Keratinocyte (primary cell): ENCODE results near the gene HOXD11. TPM values are rescaled to one million over a fixed set of nuclear protein-coding genes. Genes with fewer than 3 reads are reported as not detected.

Source experiments
- DNase-seq: peaks from one replicate; pipeline ENCODE4 v3.0.0-alpha.2; 2011; ENCODE audit warnings: low read depth, missing footprints, low spot score
- FAIRE-seq: peaks from 2 replicates; lab custom pipeline; 2011; peaks lifted over from hg19 to GRCh38; lab: Jason Lieb, UNC
- H2AFZ ChIP-seq: 2 replicates; pipeline ENCODE4 v1.6.0; 2012; ENCODE audit warnings: low read length, control low read depth, inconsistent platforms; ENCODE audit not compliant: control insufficient read depth
- H3K27ac ChIP-seq: 2 replicates; pipeline ENCODE4 v1.5.1; 2011; ENCODE audit warnings: low read length; ENCODE audit not compliant: control insufficient read depth, insufficient read depth
- H3K27me3 ChIP-seq: 3 replicates; pipeline ENCODE4 v1.6.0; 2011; ENCODE audit warnings: low read length; ENCODE audit not compliant: control insufficient read depth, insufficient read depth; ENCODE audit errors: extremely low read depth
- H3K36me3 ChIP-seq, 2 experiments: 2 replicates in 1 of 2; 3 replicates in 1 of 2; pipeline ENCODE4 v1.5.1; 2011; ENCODE audit warnings: low read length in 2 of 2, mild to moderate bottlenecking in 1 of 2; ENCODE audit not compliant: control insufficient read depth in 2 of 2, insufficient read depth in 2 of 2; ENCODE audit errors: extremely low read depth in 1 of 2
- H3K4me1 ChIP-seq: 3 replicates; pipeline ENCODE4 v1.5.1; 2011; ENCODE audit warnings: low read length; ENCODE audit not compliant: control insufficient read depth, insufficient read depth; ENCODE audit errors: extremely low read depth
- H3K4me2 ChIP-seq: 3 replicates; pipeline ENCODE4 v1.6.0; 2011; ENCODE audit warnings: low read depth, low read length; ENCODE audit not compliant: control insufficient read depth, insufficient read depth; ENCODE audit errors: extremely low read depth
- H3K4me3 ChIP-seq, 3 experiments: fragments of 200-600 bp in 1 of 3; sonication (generic) in 1 of 3; 2 replicates in 2 of 3; 3 replicates in 1 of 3; pipeline ENCODE4 v1.5.1; 2011 to 2016; ENCODE audit warnings: low read length in 3 of 3, mild to moderate bottlenecking in 3 of 3, control low read depth in 2 of 3, inconsistent platforms in 1 of 3, low read depth in 1 of 3, mixed read lengths in 1 of 3, mixed run types in 1 of 3, moderate library complexity in 1 of 3; ENCODE audit not compliant: control insufficient read depth in 2 of 3, insufficient read depth in 2 of 3; ENCODE audit errors: extremely low read depth in 1 of 3
- H3K79me2 ChIP-seq: 2 replicates; pipeline ENCODE4 v1.6.0; 2012; ENCODE audit warnings: low read length; ENCODE audit not compliant: control insufficient read depth, insufficient read depth
- H3K9ac ChIP-seq: 3 replicates; pipeline ENCODE4 v1.6.0; 2011; ENCODE audit warnings: low read length; ENCODE audit not compliant: control insufficient read depth, insufficient read depth; ENCODE audit errors: extremely low read depth
- H3K9me1 ChIP-seq: 3 replicates; pipeline ENCODE4 v1.6.0; 2011; ENCODE audit warnings: low read length; ENCODE audit not compliant: control insufficient read depth, insufficient read depth; ENCODE audit errors: extremely low read depth
- H3K9me3 ChIP-seq: 2 replicates; pipeline ENCODE4 v1.5.1; 2012; ENCODE audit warnings: low read depth, low read length; ENCODE audit not compliant: control insufficient read depth
- H4K20me1 ChIP-seq: 3 replicates; pipeline ENCODE4 v1.6.0; 2011; ENCODE audit warnings: low read length; ENCODE audit not compliant: control insufficient read depth, insufficient read depth; ENCODE audit errors: extremely low read depth
- CTCF ChIP-seq, 3 experiments: IDR thresholded peaks in 1 of 3; conservative IDR thresholded peaks in 1 of 3; optimal IDR thresholded peaks in 1 of 3; 2 replicates in 2 of 3; 3 replicates in 1 of 3; pipeline versions ENCODE3 to v1.5.1; 2011; ENCODE audit warnings: low read length in 3 of 3, mild to moderate bottlenecking in 3 of 3, moderate library complexity in 2 of 3, control low read depth in 1 of 3, inconsistent platforms in 1 of 3; ENCODE audit not compliant: insufficient read depth in 2 of 3; ENCODE audit errors: extremely low read depth in 1 of 3
- EZH2 ChIP-seq: IDR thresholded peaks from one replicate; pipeline ENCODE4 v1.6.1; 2012; ENCODE audit warnings: inconsistent platforms, mild to moderate bottlenecking, low read length, moderate library complexity
- dilution Hi-C: fragments of 300-500 bp; cut with MboI; formaldehyde crosslinking; loops from one replicate; pipeline ENCODE4 v1.7.0; 2020; ENCODE audit warnings: low sequenced_read_pairs; ENCODE audit not compliant: extremely low pct_ligation_motif_present
- polyA plus RNA-seq, 5 experiments: library from polyadenylated mRNA; depleted of rRNA in 3 of 5; stranded (reverse) in 3 of 5; stranded (forward) in 1 of 5; unstranded in 1 of 5; fragments of >200 nt; gene quantifications; 1 replicate in 1 of 5; 2 replicates in 3 of 5; 3 replicates in 1 of 5; pipeline versions ENCODE4 v1.2.1 to v1.2.3, GENCODE V29; 2011 to 2012; ENCODE audit warnings: missing spikeins in 2 of 5, low read depth in 1 of 5, low replicate concordance in 1 of 5

HOXD11 gene
- polyA plus RNA-seq, 1 donor (not counting 4 experiments of a cell fraction or from before 2014, with no cell fraction given): not detected

GRCh38 chr2:176131848-176132158, 24.7 kb downstream of the HOXD11 start:
- no peak for FAIRE-seq
- Histone ChIP-seq H3K27me3 (peaks cover 93% of the 10 kb centered on the region), H3K79me2 (no peaks in the 10 kb centered on the region), H3K27ac (no peak overlapping the region), H4K20me1 (no peaks in the 10 kb centered on the region), H3K9ac (no peak overlapping the region), H3K4me3 (no peak overlapping the region), H3K9me3 (no peaks in the 10 kb centered on the region), H3K4me2 (no peak overlapping the region), H3K36me3 (no peaks in the 10 kb centered on the region), H2AFZ (no peak overlapping the region), H3K9me1 (no peaks in the 10 kb centered on the region), H3K4me1 (no peaks in the 10 kb centered on the region)
- no peak for TF ChIP-seq CTCF (optimal IDR thresholded peaks at IDR 0.05 in 1 of 3, IDR thresholded peaks at IDR 0.05 in 1 of 3, conservative IDR thresholded peaks at IDR 0.05 in 1 of 3; ENCODE audit: extremely low read depth in 1 of 3, insufficient read depth in 2 of 3, low read length in 3 of 3)
- no peak for TF ChIP-seq EZH2
- dilution Hi-C loops: no loop called here
- DNase-seq: no peak

GRCh38 chr2:176132205-176133171, 25.4 kb downstream of the HOXD11 start:
- Histone ChIP-seq H3K36me3 (no peaks in the 10 kb centered on the region), H3K9me3 (no peaks in the 10 kb centered on the region), H3K9me1 (no peaks in the 10 kb centered on the region), H3K4me3 (no peak overlapping the region), H2AFZ (no peak overlapping the region), H3K27ac (no peak overlapping the region), H3K27me3 (peaks cover 97% of the 10 kb centered on the region), H4K20me1 (no peaks in the 10 kb centered on the region), H3K4me2 (no peak overlapping the region), H3K4me1 (no peaks in the 10 kb centered on the region), H3K79me2 (no peaks in the 10 kb centered on the region), H3K9ac (no peak overlapping the region)
- FAIRE-seq (no peak), DNase-seq (no peak)
- dilution Hi-C loops: no loop called here
- peak; percentile 34 for TF ChIP-seq EZH2
- TF ChIP-seq CTCF (optimal IDR thresholded peaks at IDR 0.05 in 1 of 3, IDR thresholded peaks at IDR 0.05 in 1 of 3, conservative IDR thresholded peaks at IDR 0.05 in 1 of 3; ENCODE audit: extremely low read depth in 1 of 3, insufficient read depth in 2 of 3, low read length in 3 of 3): no peak
